PC-3 (cell line): ENCODE measurements around the gene TMTC2. TPM values are rescaled to one million over a fixed set of nuclear protein-coding genes. Genes with fewer than 3 reads are reported as not detected.

ENCODE experiments used
- ATAC-seq: fragments of 200-7000 bp; cut with Tn5 transposase; 2 replicates; pipeline ENCODE4 v1.9.1; 2020; ENCODE audit warnings: mild to moderate bottlenecking, moderate library complexity
- BruUV-seq: library from RNA; stranded (reverse); fragments of 400-500 nt; replicated peaks from 2 replicates; lab custom pipeline; 2021; lab: Mats Ljungman, UMichigan
- CTCF ChIA-PET: fragments of 300-600 bp; sonication (Branson Sonifier 250); formaldehyde crosslinking; loops from one replicate; lab custom pipeline; 2022; ENCODE audit warnings: antibody characterized with exemption; lab: Charles Lee
- POLR2A ChIA-PET: fragments of 300-600 bp; sonication (Branson Sonifier 250); formaldehyde crosslinking; loops from one replicate; lab custom pipeline; 2022; ENCODE audit warnings: antibody characterized with exemption; ENCODE audit not compliant: unreplicated experiment; lab: Charles Lee
- DNase-seq: peaks from one replicate; pipeline ENCODE4 v3.0.0-alpha.2; 2015
- H2AFZ ChIP-seq: fragments of 300-600 bp; sonication (generic); 2 replicates; pipeline ENCODE4 v1.6.0; 2016; ENCODE audit warnings: antibody characterized with exemption, low read length
- H3F3A ChIP-seq: fragments of 300-600 bp; sonication (generic); one replicate; pipeline ENCODE4 v1.6.0; 2017; ENCODE audit warnings: antibody characterized with exemption, low read length, control low read depth, mild to moderate bottlenecking; ENCODE audit not compliant: unreplicated experiment
- H3K27ac ChIP-seq: fragments of 300-600 bp; sonication (generic); 2 replicates; pipeline ENCODE4 v1.5.1; 2016; ENCODE audit warnings: mild to moderate bottlenecking, low read length
- H3K27me3 ChIP-seq: fragments of 300-600 bp; sonication (generic); 2 replicates; pipeline ENCODE4 v1.6.1; 2016; ENCODE audit warnings: low read length, mixed read lengths
- H3K36me3 ChIP-seq: fragments of 300-600 bp; sonication (generic); 2 replicates; pipeline ENCODE4 v1.6.1; 2016; ENCODE audit warnings: low read depth, mixed run types, low read length, mixed read lengths
- H3K4me1 ChIP-seq: fragments of 300-600 bp; sonication (generic); 2 replicates; pipeline ENCODE4 v1.5.1; 2016; ENCODE audit warnings: low read length; ENCODE audit not compliant: insufficient read depth
- H3K4me2 ChIP-seq: fragments of 300-600 bp; sonication (generic); 2 replicates; pipeline ENCODE4 v1.6.0; 2016; ENCODE audit warnings: low read length
- H3K4me3 ChIP-seq: fragments of 300-600 bp; sonication (generic); 2 replicates; pipeline ENCODE4 v1.5.1; 2016; ENCODE audit warnings: mild to moderate bottlenecking, low read length, mixed read lengths
- H3K79me2 ChIP-seq: fragments of 300-600 bp; sonication (generic); 2 replicates; pipeline ENCODE4 v1.6.1; 2017; ENCODE audit warnings: low read length, mixed read lengths
- H3K9ac ChIP-seq: fragments of 300-600 bp; sonication (generic); 2 replicates; pipeline ENCODE4 v1.6.0; 2016; ENCODE audit warnings: mild to moderate bottlenecking, low read length
- H3K9me2 ChIP-seq: fragments of 300-600 bp; sonication (generic); replicated peaks from 2 replicates; pipeline ENCODE4 v1.6.1; 2016; ENCODE audit warnings: mixed run types, low read length, mixed read lengths
- H3K9me3 ChIP-seq: fragments of 300-600 bp; sonication (generic); 2 replicates; pipeline ENCODE4 v1.6.1; 2016; ENCODE audit warnings: low read length, mixed read lengths
- H4K20me1 ChIP-seq: fragments of 300-600 bp; sonication (generic); 2 replicates; pipeline ENCODE4 v1.6.1; 2016; ENCODE audit warnings: low read length, mixed read lengths
- CTCF ChIP-seq: fragments of 300-600 bp; sonication (generic); conservative IDR thresholded peaks from 2 replicates; pipeline ENCODE4 v1.5.1; 2017; ENCODE audit warnings: antibody characterized with exemption, low read depth, mild to moderate bottlenecking, low read length
- EZH2 ChIP-seq: fragments of 300-600 bp; sonication (generic); IDR thresholded peaks from one replicate; pipeline ENCODE4 v1.6.1; 2017; ENCODE audit warnings: antibody characterized with exemption, mild to moderate bottlenecking, low read length; ENCODE audit not compliant: unreplicated experiment
- EZH2phosphoT487 ChIP-seq: fragments of 300-600 bp; sonication (generic); IDR thresholded peaks from 2 replicates; pipeline ENCODE4 v1.6.1; 2018; ENCODE audit warnings: mild to moderate bottlenecking, antibody characterized with exemption, low read length, borderline replicate concordance
- intact Hi-C: fragments of 100-400 bp; cut with micrococcal nuclease; formaldehyde crosslinking; loops from 2 replicates; pipeline ENCODE4 v1.9.0; 2023
- total RNA-seq: library from RNA; depleted of rRNA; stranded (reverse); fragments of >200 nt; gene quantifications from 2 replicates; pipeline ENCODE4 v1.2.3, GENCODE V29; 2014

Gene TMTC2
- total RNA-seq, 1 experiment from 2014 or later: 10.7 TPM

- Histone ChIP-seq H2AFZ (no peak overlapping the region), H3K9me3 (no peaks in the 10 kb centered on the region), H3K27ac (no peak overlapping the region), H3K36me3 (no peaks in the 10 kb centered on the region), H3F3A (no peaks in the 10 kb centered on the region), H3K9ac (no peak overlapping the region), H3K4me2 (no peak overlapping the region), H3K9me2 (no peaks in the 10 kb centered on the region), H4K20me1 (no peaks in the 10 kb centered on the region), H3K27me3 (no peaks in the 10 kb centered on the region), H3K4me3 (no peak overlapping the region), H3K79me2 (no peaks in the 10 kb centered on the region), H3K4me1 (no peaks in the 10 kb centered on the region)
- CTCF ChIA-PET: no interaction called here
- no peak for DNase-seq
- no peak for ATAC-seq
- intact Hi-C loops: no loop called here
- no TSS peak for BruUV-seq
- TF ChIP-seq CTCF: no peak
- no peak for TF ChIP-seq EZH2phosphoT487
- TF ChIP-seq EZH2: no peak
- POLR2A ChIA-PET: no interaction called here
Observed at GRCh38 chr12:82848845-82849244, 162.1 kb downstream of the TMTC2 start.

- Histone ChIP-seq H4K20me1 (no peaks in the 10 kb centered on the region), H3F3A (no peaks in the 10 kb centered on the region), H3K79me2 (no peaks in the 10 kb centered on the region), H3K9me3 (no peaks in the 10 kb centered on the region), H3K36me3 (no peaks in the 10 kb centered on the region), H3K9ac (no peak overlapping the region), H3K4me3 (no peak overlapping the region), H3K27ac (no peak overlapping the region), H3K9me2 (no peaks in the 10 kb centered on the region), H2AFZ (no peak overlapping the region), H3K4me1 (peaks cover 2% of the 10 kb centered on the region), H3K27me3 (no peaks in the 10 kb centered on the region), H3K4me2 (no peak overlapping the region)
- TF ChIP-seq CTCF (no peak), EZH2 (no peak), EZH2phosphoT487 (no peak)
- ATAC-seq (no peak), DNase-seq (no peak)
- no TSS peak for BruUV-seq
- ChIA-PET POLR2A (no interaction called here), CTCF (no interaction called here)
- intact Hi-C loops: no loop called here
Observed at GRCh38 chr12:82852529-82852928, 165.8 kb downstream of the TMTC2 start.

GRCh38 chr12:82855872-82856271, 169.2 kb downstream of the TMTC2 start:
- no peak overlapping the region for H2AFZ ChIP-seq
- no peaks in the 10 kb centered on the region for H3K9me3 ChIP-seq
- ChIA-PET CTCF (no interaction called here), POLR2A (interaction anchor here (0.5 kb wide), 1 partner anchor 169 kb away, joined by 3 read pairs; the partner anchor contains the start of gene TMTC2)
- no peaks in the 10 kb centered on the region for H3K79me2 ChIP-seq
- no peaks in the 10 kb centered on the region for H4K20me1 ChIP-seq
- BruUV-seq: no TSS peak
- TF ChIP-seq EZH2: no peak
- TF ChIP-seq EZH2phosphoT487: no peak
- TF ChIP-seq CTCF: no peak
- ATAC-seq (no peak), DNase-seq (no peak)
- no peak overlapping the region for H3K27ac ChIP-seq
- H3K4me2 ChIP-seq: no peak overlapping the region
- no peaks in the 10 kb centered on the region for H3F3A ChIP-seq
- H3K9me2 ChIP-seq: no peaks in the 10 kb centered on the region
- H3K27me3 ChIP-seq: no peaks in the 10 kb centered on the region
- intact Hi-C loops: no loop called here
- no peaks in the 10 kb centered on the region for H3K36me3 ChIP-seq
- H3K4me3 ChIP-seq: no peak overlapping the region
- no peak overlapping the region for H3K9ac ChIP-seq
- peaks cover 9% of the 10 kb centered on the region for H3K4me1 ChIP-seq
